Stimulated activated CD8-positive, alpha-beta memory T cell treated with anti-CD3 and anti-CD28 coated beads, Interleukin-12 subunit alpha, Interleukin-12 subunit beta, amount 100 ng/mL, for 4 hours (primary cell): Measurements from ENCODE around the gene MUC20.
"Not testable (repeated sequence)": the region's sequence is repeated elsewhere in the genome, so short reads cannot be mapped to it uniquely, and the experiment has no call there.

Source experiments
- DNase-seq: peaks from one replicate; pipeline ENCODE4 v3.0.0-alpha.2; 2020; ENCODE audit warnings: low read depth

MUC20 gene

DNA sequence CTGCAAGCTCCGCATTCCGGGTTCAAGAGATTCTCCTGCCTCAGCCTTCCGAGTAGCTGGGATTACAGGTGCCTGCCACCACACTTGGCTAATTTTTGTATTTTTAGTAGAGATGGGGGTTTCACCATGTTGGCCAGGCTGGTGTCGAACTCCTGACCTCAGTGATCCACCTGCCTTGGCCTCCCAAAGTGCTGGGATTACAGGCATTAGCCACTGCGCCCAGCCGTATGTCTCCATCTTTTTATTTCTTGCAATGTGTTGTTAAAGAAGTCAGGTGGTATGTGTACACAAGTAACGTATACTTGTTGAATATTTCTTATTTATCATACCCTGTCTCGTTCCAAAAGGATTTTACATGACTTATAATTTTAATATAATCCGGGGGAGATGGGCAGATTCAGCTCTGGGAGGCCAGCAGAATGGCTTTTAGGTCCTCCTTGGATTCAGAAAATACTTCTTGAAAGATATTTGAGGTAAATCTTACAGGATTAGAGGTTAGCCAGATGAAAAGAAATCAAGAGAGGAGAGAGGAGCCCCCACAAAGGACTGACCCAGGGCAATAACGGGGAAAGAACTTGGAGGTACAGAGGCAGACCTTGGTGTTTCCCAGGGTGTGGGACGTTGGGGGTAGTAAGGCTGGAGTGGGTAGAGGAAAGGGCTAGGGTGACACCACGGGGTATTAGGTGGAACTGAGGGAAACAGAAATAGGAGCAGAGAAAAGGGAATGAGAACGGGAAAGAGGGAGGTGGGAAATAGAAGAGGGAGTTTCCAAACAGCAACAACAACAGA is 27.2 kb upstream of the MUC20 start:
- DNase-seq, result no peak

DNA sequence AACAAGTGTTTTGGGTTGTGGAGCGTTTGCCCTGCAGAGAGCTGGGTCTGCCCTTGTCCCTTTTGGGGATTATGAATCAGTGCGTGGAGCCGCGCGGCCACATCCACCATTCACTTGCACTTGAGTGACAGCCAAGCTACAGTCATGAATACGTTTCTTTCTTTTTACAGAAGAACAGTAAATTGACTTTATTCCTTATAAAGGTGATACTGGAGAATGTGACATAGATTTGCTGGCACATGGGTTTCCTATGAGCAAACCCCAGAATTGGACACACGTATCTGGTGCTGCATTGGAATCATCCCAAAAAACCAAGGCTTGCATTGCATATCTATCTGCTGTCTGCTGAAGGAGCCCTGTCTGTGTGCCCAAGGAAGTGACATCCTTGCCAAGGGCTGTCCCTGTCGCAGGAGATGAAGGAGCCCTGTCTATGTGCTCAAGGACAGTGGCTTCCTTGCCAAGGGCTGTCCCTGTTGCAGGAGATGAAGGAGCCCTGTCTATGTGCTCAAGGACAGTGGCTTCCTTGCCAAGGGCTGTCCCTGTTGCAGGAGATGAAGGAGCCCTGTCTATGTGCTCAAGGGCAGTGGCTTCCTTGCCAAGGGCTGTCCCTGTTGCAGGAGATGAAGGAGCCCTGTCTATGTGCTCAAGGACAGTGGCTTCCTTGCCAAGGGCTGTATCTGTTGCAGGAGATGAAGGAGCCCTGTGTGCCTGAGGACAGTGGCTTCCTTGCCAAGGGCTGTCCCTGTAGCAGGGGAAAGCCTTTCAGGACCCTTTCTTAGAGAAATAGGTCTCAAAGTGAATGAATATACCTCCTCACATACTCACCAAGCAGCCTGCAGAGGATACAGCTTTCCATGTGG is 26.3 kb upstream of the MUC20 start:
- DNase-seq, result not testable (repeated sequence)

DNA sequence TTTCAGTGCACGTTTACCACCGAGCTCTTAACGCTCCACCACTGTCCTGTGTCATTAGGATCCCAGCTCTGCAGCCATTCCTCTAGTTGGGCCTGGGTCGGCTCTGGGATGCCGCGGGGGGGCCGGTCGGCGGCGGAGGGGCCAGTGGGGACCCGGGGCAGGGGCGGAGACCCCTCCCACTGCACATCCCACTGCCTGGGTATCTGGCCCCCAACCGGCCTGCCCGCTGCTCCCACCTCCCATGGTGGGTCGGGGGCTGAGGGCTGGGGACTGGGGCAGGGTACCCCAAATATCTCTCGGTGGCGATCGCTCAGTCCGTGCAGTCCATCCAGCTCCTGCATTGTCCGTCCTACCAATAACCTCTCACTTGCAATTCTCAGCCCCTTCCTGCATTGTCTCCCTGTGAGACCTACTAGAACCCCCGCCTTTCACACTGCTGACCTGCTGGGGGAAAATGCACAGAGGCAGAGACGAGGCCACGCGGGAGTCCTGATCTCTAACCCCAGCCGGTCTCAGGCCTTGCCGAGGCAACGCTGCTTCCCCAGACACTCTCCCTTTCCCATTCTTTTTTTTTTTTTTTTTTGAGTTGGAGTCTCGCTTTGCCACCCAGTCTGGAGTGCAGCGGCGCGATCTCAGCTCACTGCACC is 24.0 kb upstream of the MUC20 start:
- DNase-seq, result no peak

DNA sequence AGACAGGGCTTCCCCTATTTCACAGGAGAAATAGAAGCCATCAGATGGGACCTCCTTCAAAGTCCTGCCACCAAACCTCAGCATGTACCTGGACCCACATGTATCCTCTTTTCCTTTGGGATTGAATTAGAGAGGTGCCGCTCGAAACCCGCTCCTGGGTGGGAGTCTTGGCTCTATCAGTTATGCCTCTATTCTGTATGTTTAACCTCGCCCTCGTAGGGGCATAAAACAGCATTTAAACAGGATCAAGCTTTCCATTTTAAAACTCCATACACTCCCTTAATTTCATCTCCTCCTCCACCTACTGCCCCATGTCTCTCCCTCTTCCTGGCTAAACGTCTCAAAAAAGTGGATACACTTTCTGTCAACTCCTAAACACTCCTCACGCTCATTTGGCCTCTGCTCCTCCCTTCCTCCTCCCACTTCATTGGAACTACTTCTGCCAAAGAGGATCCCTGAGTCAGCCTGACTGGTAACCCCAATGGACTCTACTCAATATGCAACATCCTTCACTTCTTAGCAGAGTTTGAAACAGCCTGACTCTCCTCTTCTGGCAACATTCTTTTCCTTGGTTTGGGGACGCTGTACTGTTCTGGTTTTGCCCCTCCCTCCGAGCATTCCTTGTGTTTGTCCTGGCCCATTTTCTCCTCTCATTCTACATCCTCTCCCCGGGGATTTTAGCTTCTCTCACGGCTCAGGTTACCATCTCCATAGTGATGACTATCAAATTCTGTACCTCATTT is 23.0 kb upstream of the MUC20 start:
- DNase-seq, result no peak

DNA sequence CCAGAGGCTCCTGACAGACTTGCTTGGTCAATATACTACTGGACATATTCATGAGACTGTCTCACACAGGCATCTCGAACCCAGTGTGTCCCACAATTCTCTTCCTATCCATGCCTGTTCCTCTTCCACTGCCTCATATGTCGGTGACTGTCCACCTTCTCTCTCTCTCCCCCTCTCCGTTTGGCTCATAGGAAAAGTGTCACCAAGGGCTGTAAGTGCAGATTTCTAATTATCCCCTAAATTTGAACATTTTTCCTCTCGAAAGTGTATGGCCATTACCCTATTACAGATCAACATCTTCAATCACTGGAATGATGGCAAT is 22.5 kb upstream of the MUC20 start:
- no peak for DNase-seq

DNA sequence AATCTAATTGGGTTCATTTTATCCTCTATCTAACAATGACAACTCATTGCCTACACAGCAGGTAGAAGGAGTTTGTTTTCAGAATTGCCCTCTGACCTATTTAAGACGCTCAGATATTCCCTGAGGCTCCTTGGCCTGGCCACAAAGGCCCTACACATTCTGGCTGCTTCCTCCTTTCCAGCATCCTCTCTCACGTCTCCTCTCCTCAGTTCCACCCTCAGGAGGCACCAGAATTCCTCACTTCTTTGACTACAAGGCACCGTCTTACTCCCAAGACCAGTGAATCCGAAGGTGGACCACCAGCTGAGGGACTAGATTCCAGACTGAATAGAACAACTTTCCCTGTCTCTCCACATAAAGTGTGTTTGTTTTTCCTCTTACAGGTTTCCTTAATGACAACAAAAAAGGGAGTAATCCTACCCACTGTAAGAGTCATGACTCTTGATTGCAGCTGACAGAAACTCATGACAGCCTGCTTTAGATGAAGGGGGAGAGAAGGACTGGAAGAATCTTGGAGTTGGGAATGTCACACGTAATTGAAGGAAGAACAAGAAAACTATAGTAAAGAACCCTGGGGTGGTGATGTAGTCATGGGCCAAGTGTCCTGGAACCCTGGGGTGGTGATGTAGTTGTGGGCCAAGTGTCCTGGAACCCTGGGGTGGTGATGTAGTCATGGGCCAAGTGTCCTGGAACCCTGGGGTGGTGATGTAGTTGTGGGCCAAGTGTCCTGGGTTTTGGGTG is 22.0 kb upstream of the MUC20 start:
- DNase-seq, result no peak

DNA sequence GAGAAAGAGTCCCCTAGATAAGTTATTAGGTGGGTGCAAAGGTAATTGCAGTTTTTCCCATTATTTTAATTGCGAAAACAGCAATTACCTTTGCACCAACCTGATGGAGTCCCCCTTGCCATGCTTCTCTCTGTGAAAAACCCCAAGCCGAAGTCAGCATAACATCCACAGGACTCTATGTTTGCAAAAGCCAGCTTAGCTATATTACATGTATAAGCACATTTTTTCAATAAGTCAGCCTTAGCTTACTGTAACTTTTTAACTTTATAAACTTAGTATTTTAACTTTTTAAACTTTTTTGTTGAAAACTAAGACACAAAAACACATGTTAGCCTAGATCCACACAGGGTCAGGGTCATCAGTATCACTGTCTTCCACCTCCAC is 21.4 kb upstream of the MUC20 start:
- no peak for DNase-seq

DNA sequence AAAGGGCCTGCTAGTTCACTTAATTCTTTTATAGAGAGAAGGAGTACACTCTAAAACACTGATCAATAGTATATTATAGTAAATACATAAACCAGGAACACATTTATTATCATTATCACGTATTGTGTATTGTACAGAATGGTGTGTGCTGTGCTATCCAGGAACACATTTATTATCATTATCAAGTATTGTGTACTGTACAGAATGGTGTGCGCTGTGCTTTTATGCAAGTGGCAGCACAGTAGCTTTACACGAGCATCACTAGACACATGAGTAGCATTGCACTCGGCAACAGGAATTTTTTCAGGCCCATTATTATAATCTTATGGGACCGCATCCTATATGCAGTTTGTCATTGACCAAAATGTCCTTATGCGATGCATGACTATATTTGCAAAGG is 20.9 kb upstream of the MUC20 start:
- no peak for DNase-seq

DNA sequence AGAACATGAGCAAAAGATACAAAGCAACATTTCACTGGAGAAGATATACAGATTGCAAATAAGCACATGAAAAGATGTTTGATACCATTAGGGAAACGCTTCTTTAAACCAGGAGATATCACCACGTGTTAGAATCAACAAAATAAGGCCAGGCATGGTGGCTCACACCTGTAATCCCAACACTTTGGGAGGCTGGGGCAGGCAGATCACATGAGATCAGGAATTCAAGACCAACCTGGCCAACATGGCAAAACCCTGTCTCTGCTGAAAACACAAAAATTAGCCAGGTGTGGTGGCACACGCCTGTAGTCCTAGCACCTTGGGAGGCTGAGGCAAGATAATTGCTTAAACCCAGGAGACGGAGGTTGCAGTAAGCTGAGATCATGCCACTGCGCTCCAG is 20.5 kb upstream of the MUC20 start:
- no peak for DNase-seq

DNA sequence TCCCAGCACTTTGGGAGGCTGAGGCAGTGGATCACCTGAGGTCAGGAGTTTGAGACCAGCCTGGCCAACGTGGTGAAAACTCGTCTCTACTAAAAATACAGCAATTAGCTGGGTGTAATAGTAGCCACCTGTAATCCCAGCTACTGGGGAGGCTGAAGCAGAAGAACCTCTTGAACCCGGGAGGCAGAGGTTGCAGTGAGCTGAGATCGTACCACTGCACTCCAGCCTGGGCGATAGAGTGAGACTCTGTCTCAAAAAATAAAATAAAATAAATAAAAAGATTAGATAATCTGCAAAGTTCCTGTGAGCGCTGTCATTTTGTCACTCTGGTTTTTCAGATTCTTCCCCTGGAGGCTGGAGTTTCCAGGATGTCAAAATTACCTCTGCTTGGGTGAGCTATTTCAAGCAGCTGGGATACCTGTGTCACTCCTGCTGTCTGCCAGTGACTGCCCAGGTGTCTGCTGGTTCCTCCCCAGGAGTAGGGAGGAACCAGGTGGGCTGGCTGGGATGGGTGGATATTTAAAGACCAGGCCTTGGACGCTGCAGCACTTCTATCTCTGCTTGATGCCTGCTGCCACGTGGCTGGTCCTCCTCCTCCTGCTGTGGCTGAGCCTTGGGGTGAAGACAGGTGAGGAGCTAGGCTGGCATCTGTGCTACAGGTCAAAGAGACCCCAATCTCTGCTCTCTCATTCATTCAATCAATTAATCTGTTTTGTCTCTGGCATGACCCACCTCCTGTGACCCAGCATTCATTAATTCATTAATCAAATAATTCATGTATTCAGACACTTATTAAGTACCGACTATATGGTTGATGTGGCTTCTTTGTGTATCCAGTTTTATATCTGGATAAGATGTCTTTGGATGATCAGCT is 19.5 kb upstream of the MUC20 start:
- no peak for DNase-seq

DNA sequence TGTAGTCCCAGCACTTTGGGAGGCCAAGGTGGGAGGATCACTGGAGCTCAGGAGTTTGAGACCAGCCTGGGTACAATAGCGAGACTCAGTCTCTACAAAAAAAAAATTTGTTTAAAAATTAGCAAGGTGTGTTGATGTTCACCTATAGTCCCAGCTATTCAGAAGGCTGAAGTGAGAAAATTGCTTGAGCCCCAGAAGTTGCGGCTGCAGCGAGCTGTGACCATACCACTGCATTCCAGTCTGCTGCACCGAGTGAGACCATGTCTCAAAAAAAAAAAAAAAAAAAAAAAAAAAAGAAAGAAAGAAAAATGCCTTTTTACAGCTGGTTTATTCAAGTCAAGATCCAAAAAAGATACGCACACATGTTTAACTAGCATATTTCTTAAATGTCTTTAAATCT is 17.0 kb upstream of the MUC20 start:
- no peak for DNase-seq

DNA sequence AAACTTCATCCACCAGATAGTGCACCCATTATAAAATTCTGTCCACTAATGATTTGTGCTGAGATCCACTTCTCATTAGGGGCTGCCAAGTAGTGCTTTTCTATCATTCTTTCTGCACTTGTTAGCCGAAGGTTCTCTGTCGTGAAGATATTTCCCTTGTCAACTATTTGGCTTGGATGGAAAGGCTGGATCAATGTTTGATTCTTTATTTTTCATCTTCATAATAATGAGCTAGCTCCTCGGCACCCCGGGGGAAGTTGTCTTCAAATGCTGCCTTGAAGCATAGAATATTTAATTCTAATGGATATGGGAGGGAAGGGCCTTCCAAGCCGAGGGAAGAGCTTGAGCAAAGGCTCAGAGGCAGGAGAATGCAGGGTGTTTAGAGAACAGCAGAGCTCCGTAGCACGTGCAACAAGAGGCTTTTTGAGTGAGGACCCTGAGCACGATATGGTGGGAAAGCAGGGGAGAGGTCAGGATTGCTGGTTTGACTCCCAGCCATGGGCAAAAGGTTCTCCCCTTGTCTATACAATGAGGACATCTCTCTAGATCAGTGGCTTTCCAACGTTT is 16.3 kb upstream of the MUC20 start:
- no peak for DNase-seq

DNA sequence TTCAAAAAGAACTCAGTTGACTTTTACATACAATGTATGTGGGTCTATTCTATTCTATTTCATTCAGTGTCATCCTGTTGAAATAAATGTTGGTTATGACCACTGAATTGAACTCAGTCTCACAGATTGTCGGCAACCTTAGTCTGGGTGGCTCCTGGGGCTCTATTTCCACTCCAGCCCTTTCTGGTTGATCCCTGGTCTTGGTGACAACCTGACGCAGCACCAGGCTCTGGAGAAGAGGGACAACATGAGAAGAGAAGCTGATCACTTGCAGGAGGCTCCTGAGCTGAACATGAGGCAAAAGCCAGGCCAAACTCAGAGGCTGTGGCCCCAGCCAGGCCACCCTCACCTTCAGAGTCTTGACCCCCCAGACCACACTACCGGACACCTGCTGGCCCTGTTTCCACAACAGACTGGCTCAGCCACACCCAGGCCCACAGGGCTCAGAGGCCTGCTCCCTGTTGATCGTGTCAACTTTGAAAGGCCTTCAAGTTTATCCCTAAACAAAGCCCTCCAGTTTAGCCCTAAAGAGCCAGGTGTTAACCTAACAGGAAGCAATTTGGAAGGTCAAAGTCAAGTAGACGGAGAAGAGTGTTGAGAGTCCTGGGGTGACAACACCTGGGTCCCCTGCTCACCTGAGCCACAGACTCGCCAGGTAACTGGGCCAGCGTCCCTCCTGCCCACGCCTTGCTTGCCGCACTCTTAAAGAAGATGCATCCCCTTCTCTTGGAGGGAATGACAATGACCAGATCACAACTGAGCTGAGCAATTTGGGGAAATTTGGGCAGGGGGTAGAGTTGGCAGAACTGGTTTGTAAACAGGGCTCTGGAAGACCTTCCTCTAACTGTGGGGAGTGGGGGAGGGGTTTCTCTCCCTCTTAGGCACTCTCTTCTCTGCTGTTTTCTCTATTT is 15.4 kb upstream of the MUC20 start:
- no peak for DNase-seq

DNA sequence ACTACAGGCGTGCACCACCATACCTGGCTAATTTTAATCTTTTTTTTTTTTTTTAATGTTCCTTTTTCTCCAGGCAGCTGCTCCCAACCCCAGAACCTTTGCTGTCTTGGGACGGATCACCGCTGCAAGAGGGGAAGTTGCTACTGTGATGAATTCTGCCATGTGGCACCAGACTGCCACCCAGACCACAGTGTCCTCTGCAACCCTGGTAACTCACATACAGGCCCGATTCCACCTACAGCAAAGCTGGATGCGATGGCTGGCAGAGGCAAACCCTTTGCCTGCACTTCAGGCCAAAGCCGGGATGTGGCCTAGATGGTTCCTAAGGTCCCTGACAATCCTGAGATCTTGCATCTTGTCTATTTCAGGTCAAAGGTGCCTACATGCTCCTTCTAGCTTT is 12.7 kb upstream of the MUC20 start:
- no peak for DNase-seq

DNA sequence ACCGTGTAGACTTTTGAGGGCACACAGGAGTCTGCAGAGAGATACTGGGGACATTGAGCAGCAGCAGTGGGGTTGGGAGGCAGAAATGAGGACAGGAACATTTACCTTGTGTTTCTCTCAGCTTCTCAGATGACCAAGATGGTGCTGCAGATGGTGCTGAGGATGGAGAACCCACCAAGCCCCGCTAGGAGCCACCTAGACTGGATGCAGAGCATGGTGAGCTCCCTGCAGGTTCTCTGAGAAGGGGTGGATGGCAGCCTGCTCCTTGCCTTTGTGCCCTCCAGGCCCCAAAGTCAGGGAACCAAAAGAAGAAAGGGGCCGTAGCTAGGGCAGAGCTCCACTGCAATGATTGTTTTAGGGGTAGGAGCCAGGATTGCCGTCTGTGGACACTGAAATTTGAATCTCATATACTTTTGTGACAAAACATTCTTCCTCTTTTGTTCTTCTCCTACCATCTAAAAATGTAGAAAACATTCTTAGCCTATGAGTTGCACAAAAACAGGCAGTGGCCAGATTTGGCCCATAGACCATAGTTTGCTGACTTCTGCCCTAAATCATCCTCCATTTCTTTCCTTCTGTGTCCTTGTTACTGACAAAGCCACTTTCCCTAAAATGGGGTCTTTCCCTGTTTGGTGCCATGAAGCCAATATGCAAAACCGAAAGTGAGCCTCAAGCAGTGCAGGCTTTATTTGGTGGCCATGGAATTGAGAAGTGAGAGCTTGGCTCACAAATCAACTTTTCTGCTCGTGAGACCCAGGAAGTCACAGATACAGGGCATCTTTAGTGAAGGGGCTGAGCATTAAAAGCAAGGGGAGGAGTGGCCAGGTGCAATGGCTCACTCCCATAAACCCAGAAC is 11.9 kb upstream of the MUC20 start:
- DNase-seq, result no peak

DNA sequence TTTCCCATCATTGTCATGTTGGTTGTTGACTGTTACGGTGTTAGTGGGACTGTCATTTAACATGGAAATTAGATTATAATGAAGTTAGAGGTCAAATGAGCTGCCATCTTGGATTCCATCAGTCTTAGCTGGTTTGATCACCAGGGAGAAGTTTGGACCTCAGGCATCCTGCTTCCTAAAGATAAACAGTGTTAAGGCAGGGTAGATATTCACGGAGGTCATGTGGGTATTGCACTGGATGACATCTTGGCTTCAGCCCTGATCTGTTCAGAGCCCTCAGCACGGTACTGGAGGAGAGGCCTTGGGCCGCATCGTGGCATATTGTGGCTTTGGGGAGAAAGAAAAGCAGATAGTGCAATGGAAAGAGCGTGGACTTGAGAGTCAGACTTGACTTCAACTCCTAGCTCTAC is 11.1 kb upstream of the MUC20 start:
- DNase-seq, result no peak

DNA sequence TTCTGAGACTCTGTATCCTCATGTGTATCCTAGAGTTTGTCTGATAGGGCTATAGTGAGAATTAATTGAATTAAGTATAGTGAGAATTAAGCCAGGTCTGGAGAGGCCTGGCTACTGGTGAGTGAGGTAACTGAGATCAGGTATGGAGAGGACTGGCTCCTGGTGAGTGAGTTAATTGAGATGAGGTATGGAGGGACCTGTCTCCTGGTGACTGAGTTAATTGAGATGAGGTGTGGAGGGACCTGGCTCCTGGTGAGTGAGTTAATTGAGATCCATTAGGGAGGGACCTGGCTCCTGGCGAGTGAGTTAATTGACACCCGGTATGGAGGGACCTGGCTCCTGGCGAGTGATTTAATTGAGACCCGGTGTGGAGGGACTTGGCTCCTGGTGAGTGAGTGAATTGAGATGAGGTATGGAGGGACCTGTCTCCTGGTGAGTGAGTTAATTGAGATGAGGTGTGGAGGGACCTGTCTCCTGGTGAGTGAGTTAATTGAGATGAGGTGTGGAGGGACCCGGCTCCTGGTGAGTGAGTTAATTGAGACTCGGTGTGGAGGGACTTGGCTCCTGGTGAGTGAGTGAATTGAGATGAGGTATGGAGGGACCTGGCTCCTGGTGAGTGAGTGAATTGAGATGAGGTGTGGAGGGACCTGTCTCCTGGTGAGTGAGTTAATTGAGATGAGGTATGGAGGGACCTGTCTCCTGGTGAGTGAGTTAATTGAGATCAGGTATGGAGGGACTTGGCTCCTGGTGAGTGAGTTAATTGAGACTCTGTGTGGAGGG is 10.5 kb upstream of the MUC20 start:
- DNase-seq, result not testable (repeated sequence)
